Adipocyte (in vitro differentiated cells): Measurements from ENCODE around the gene ARL5A.

ENCODE experiments used
- DNase-seq: peaks from one replicate; pipeline ENCODE4 v3.0.0-alpha.2; 2015; ENCODE audit warnings: low read depth
- H3K27me3 ChIP-seq: replicated peaks from 2 replicates; pipeline ENCODE4 v1.7.0; 2013; ENCODE audit warnings: mild to moderate bottlenecking, low read length, moderate library complexity; ENCODE audit not compliant: control insufficient read depth, insufficient read depth
- H3K36me3 ChIP-seq: 2 replicates; pipeline ENCODE4 v1.7.0; 2013; ENCODE audit warnings: low read length, mild to moderate bottlenecking, moderate library complexity; ENCODE audit not compliant: control insufficient read depth, insufficient read depth, severe bottlenecking
- H3K4me1 ChIP-seq: 2 replicates; pipeline ENCODE4 v1.7.0; 2013; ENCODE audit warnings: mild to moderate bottlenecking, low read length, moderate library complexity; ENCODE audit not compliant: control insufficient read depth, insufficient read depth
- H3K4me3 ChIP-seq: 2 replicates; pipeline ENCODE4 v1.7.0; 2013; ENCODE audit warnings: mild to moderate bottlenecking, low read length, moderate library complexity
- H3K9ac ChIP-seq: 2 replicates; pipeline ENCODE4 v1.7.0; 2013; ENCODE audit warnings: mild to moderate bottlenecking, low read length, moderate library complexity
- H3K9me3 ChIP-seq: 2 replicates; pipeline ENCODE4 v1.7.0; 2013; ENCODE audit warnings: mild to moderate bottlenecking, low read length, moderate library complexity; ENCODE audit not compliant: control insufficient read depth

Gene ARL5A

DNA sequence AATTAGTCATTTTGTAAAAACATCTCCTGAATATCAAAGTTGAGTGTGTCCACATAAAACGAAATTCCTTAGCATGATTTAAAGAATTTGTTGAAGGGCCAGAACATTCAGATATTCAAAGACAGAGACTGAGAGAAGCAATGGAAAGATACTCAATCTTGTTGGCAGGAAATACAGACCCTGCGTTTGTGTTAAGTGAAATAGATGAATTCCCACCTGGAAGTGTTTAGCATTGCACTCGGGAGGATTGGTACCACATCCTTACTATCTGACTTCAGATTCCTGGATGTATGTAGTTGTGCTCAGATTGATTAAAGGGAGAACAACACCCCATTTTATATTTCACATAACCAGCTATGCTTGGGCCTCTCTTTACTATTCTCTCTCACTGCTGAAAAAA, 9.7 kb upstream of the ARL5A start:
- no peak overlapping the region for H3K9ac ChIP-seq
- no peaks in the 10 kb centered on the region for H3K36me3 ChIP-seq
- H3K9me3 ChIP-seq = no peaks in the 10 kb centered on the region
- no peak for DNase-seq
- no peaks in the 10 kb centered on the region for H3K4me1 ChIP-seq
- no peak overlapping the region for H3K4me3 ChIP-seq
- no peaks in the 10 kb centered on the region for H3K27me3 ChIP-seq

DNA sequence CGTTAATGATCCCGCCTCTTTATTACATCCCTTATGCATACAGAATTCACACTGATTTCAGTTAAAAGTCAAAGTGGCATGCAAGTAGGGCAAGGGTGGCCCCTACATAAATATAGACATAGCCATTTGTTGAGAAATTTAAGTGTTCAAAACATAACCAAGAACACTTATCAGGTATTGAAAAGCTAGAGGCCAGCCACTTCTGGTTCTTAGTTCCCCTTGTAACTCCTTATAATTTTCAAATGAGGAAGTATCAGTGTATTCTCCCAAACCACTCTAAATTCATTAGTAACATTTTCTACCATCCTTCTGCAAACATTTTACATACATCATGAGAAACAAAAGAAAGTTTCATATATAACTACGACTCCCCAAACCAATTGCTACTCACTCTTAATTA, 5.8 kb upstream of the ARL5A start:
- H3K4me1 ChIP-seq = no peaks in the 10 kb centered on the region
- DNase-seq = no peak
- H3K9me3 ChIP-seq = no peaks in the 10 kb centered on the region
- H3K4me3 ChIP-seq = no peak overlapping the region
- no peaks in the 10 kb centered on the region for H3K36me3 ChIP-seq
- no peaks in the 10 kb centered on the region for H3K27me3 ChIP-seq
- no peak overlapping the region for H3K9ac ChIP-seq

DNA sequence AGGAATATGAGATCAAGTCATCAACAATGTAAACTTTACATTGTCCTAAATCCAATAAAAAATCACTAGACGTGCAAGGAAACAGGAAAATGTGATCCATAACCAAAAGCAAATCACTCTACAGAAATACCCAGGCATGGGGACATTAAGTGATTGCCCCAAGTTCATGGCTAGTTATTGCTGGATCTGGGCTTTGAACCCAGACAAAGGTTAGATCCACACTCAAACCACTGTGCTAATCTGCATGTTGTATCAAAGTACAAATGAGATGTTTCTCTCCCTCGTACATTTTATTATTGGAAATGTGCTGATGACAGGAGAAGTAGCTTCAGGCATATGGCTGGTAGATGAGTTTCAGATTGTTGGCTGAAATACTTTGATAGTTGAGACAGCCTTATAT, 2.7 kb upstream of the ARL5A start:
- Histone ChIP-seq H3K9ac (no peak overlapping the region), H3K27me3 (no peaks in the 10 kb centered on the region), H3K4me3 (no peak overlapping the region), H3K4me1 (peaks cover 13% of the 10 kb centered on the region), H3K36me3 (no peaks in the 10 kb centered on the region), H3K9me3 (no peaks in the 10 kb centered on the region)
- DNase-seq = no peak

DNA sequence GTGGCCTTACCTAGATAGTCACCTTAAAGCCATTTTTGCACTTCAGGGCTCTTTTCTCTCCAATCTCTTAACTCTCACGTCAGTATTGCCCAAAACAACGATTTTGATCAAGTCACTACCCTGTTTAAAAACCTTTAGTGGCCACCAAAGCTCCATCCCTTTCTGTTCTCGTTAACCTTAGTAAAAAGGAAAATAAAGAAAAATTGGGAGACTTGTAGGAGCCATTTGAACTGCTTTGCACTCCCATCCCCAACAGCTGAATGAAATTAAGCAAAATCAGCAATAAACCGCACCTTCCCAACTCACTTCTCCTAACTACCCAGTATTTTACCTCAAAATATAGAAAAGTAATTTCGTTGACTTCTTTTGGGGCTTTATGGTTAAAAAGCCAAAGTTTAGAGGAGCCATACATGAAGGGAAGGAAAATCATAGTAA, 686 bp upstream of the ARL5A start:
- Histone ChIP-seq H3K9ac (peak overlapping the region; percentile 95), H3K9me3 (no peaks in the 10 kb centered on the region), H3K4me1 (peaks cover 14% of the 10 kb centered on the region), H3K36me3 (peaks cover 4% of the 10 kb centered on the region), H3K4me3 (peak overlapping the region; percentile 97), H3K27me3 (no peaks in the 10 kb centered on the region)
- DNase-seq = no peak

DNA sequence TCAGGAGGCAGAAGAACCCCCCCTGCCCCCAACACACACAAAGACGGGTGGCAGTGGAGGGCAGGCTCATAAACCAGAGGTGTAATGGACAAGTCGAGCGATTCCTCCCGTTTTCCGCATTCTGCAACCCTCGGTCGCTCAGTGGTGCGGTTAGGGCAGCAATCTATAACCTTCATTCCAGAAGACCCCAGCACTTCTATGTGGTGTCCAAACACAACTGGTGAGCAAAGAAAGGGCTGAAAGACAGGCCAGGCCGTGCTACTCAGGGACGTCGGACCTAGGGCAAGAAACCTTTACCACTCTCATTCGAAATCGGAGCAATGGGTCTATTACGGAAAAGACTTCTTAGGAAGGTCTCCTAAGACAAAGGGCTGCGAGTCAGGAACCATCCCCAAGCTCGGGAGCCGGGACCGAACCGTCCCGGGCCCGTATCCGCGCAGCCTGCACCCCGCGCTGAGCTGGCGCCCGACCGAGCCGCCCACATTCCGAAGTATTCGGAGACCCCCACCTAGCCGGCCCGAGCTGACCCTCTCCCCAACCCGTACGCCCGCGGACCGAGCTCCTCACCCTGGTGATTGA, 568 bp downstream of the ARL5A start:
- Histone ChIP-seq H3K9ac (peak overlapping the region; percentile 95), H3K4me3 (peak overlapping the region; percentile 97), H3K27me3 (no peaks in the 10 kb centered on the region), H3K9me3 (no peaks in the 10 kb centered on the region), H3K36me3 (peaks cover 4% of the 10 kb centered on the region), H3K4me1 (peaks cover 26% of the 10 kb centered on the region)
- DNase-seq = peak; percentile 57

DNA sequence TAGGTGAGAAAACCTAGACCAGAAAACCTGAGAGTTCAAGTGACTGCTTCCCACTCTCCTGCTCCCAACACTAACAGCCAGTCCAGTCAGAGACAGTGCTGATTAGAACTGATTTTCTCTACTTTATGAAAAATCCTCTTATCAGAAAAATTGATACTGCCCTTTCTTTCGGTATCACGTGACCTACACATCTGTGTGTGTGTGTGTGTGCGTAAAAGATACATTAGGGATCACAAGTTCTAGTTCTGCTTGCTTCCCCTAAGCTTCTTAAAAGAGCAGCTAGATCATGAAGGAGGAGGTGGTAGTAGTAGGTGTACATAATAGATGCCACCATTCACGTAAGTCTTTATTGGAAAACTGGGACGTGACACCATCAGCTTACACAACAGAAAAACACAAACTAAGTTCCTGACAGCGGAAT, 1.5 kb downstream of the ARL5A start:
- no peaks in the 10 kb centered on the region for H3K27me3 ChIP-seq
- H3K36me3 ChIP-seq = peaks cover 4% of the 10 kb centered on the region
- peak; percentile 23 for DNase-seq
- peak overlapping the region; percentile 97 for H3K4me3 ChIP-seq
- peaks cover 31% of the 10 kb centered on the region for H3K4me1 ChIP-seq
- no peaks in the 10 kb centered on the region for H3K9me3 ChIP-seq
- H3K9ac ChIP-seq = peak overlapping the region; percentile 95

DNA sequence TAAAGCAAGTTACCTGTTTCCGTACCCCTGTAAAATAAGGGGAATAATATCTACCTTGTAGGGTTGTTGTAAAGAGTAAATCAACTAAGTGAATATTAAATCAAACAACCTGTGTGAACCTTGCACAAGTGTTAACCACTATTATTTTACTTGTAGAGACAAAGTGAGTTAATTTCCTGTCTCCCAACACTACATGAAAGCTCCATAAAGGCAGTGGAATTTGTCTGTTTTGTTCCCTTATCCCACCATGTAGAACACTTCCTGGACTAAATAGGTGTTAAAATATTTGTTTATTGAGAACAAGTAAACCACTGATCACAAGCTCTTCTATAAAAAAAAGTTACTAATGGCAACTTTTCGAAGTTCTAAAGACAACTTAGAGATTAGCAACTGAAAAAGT, 3.3 kb downstream of the ARL5A start:
- DNase-seq = no peak
- H3K4me3 ChIP-seq = no peak overlapping the region
- H3K36me3 ChIP-seq = peaks cover 4% of the 10 kb centered on the region
- peaks cover 31% of the 10 kb centered on the region for H3K4me1 ChIP-seq
- no peaks in the 10 kb centered on the region for H3K9me3 ChIP-seq
- no peak overlapping the region for H3K9ac ChIP-seq
- no peaks in the 10 kb centered on the region for H3K27me3 ChIP-seq

DNA sequence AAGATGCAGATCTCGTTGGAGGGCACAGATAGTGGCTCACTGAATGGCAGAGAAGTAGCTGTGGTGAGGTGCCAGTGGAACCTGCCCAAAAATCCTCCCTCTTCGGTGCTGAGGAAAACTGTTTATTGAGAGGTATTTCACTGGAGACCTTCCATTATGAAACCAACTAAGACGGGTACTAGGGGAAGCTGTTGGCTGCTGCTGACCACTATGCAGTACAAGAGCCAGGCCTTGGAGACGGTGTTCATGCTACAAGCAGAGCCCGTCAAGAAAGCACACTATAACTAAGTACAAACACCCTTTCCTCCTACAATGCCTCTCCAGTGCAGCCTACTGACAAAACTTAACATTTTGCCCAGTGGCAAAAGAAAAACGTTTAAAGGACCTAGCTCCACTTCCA, 4.6 kb downstream of the ARL5A start:
- no peaks in the 10 kb centered on the region for H3K27me3 ChIP-seq
- DNase-seq = no peak
- H3K9ac ChIP-seq = no peak overlapping the region
- peaks cover 28% of the 10 kb centered on the region for H3K4me1 ChIP-seq
- no peak overlapping the region for H3K4me3 ChIP-seq
- no peaks in the 10 kb centered on the region for H3K9me3 ChIP-seq
- peaks cover 4% of the 10 kb centered on the region for H3K36me3 ChIP-seq

DNA sequence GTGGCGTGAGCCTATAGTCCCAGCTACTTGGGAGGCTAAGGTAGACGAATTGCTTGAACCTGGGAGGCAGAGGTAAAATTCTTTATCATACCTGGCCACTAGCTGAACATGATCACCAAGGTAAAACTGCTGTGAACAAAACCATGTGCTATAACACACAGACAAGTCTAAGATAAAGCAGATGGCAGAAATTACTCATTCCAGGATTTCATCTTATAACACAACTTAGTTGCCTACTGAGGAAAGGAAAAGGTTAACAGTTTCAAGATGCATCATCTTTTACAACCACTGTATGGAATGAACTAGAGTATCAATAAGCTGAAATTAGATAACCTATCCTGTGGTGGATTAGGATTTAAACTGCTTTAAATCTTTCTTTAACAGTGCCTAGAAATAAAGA, 8.3 kb downstream of the ARL5A start:
- H3K9ac ChIP-seq = no peak overlapping the region
- no peak overlapping the region for H3K4me3 ChIP-seq
- H3K36me3 ChIP-seq = peaks cover 7% of the 10 kb centered on the region
- no peaks in the 10 kb centered on the region for H3K27me3 ChIP-seq
- DNase-seq = no peak
- peaks cover 18% of the 10 kb centered on the region for H3K4me1 ChIP-seq
- no peaks in the 10 kb centered on the region for H3K9me3 ChIP-seq

DNA sequence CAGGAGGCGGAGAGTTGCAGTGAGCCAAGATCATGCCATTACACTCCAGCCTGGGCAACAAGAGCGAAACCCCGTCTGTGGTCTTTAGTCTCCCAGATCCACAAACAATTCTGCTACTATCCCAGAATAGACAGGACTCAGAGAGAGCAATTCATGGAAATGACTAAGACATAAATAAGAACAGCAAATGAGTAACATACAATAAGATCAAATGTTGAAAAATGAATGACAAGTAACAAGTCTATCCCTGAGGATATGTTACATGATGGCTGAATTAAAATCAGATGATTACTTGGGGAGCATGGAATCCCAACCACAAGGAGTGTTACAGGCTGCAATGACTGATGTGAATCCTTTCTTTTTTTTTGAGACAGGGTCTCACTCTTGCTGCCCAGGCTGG, 10.3 kb downstream of the ARL5A start:
- Histone ChIP-seq H3K36me3 (peaks cover 19% of the 10 kb centered on the region), H3K27me3 (no peaks in the 10 kb centered on the region), H3K9ac (no peak overlapping the region), H3K9me3 (no peaks in the 10 kb centered on the region), H3K4me1 (peaks cover 7% of the 10 kb centered on the region), H3K4me3 (no peak overlapping the region)
- no peak for DNase-seq

DNA sequence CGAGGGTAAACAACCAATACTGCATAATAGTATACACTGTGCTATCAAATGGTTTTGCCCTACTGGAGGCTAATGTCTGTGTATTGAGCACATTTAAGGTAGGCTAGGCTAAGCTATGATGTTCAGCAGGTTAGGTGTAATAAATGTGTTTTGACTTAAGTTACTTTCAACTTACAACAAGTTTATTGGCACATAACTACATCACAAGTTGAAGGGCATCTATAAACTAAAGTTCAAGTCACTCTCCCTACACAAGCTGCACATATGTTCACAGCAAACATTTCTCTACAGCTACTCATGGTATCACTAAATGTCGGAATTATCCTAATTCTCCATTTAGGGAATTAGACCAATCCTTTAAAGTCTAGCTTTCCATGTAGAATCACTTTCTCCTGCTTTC, 11.4 kb downstream of the ARL5A start:
- Histone ChIP-seq H3K9me3 (no peaks in the 10 kb centered on the region), H3K27me3 (no peaks in the 10 kb centered on the region), H3K4me3 (no peak overlapping the region), H3K36me3 (peaks cover 29% of the 10 kb centered on the region), H3K4me1 (no peaks in the 10 kb centered on the region), H3K9ac (no peak overlapping the region)
- DNase-seq = no peak

DNA sequence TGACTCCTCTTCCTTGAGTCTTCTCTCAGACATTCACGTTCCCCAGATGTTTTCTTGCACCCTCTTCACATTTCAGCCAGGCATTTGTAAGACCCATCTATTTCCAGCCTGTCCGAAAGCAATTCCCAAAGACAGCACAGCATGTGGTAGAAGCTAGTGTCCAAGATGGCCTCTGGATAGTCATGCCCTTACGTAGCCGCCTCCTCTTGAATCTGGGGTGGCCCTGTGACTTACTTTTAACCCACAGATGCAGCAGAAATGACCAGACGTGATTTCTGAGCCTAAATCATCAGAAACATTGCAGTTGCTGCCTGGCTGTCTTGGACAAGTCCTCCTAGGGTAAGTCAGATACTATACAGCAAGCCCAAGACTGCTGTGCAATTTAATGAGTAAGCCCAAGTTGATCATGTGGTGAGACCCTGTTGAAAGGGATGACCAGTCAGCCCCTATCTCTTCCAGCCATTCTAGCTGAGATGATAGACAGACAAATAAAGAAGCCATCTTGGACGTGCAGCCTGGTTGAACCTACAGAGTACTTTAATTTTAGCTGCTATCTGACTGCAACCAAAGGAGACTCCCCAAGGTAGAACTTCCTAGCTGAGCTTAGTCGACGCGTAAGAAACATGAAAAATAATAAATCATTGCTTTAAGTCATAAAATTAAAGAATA, 12.3 kb downstream of the ARL5A start:
- no peaks in the 10 kb centered on the region for H3K9me3 ChIP-seq
- H3K36me3 ChIP-seq = peaks cover 32% of the 10 kb centered on the region

More for the DNA sequence above, 12.3 kb downstream of the ARL5A start:
- no peak overlapping the region for H3K9ac ChIP-seq
- DNase-seq = no peak
- no peaks in the 10 kb centered on the region for H3K4me1 ChIP-seq
- no peak overlapping the region for H3K4me3 ChIP-seq
- no peaks in the 10 kb centered on the region for H3K27me3 ChIP-seq
